ENCODE measurements around the gene CA10.

CA10 gene

GRCh38 chr17:51608251-51608933 lies 550.1 kb downstream of the CA10 start (continued):
- no peak for TF ChIP-seq ZNF8 (CRISPR knock-in tag; IDR thresholded peaks at IDR 0.05)
- no peak for TF ChIP-seq ZNF565 (CRISPR knock-in tag; conservative IDR thresholded peaks at IDR 0.05; ENCODE audit: low read depth)
- TF ChIP-seq SNAI2 (CRISPR knock-in tag; IDR thresholded peaks at IDR 0.05), result no peak
- TF ChIP-seq PPARA (CRISPR knock-in tag; IDR thresholded peaks at IDR 0.05; ENCODE audit: borderline replicate concordance), result no peak
- no peak for TF ChIP-seq ZNF70 (CRISPR knock-in tag; IDR thresholded peaks at IDR 0.05)
- TF ChIP-seq ESRRG (CRISPR knock-in tag; IDR thresholded peaks at IDR 0.05), result no peak
- TF ChIP-seq RARB (CRISPR knock-in tag; IDR thresholded peaks at IDR 0.05), result no peak

- no peak for ATAC-seq
- no peak for TF ChIP-seq ZNF565 (CRISPR knock-in tag; conservative IDR thresholded peaks at IDR 0.05; ENCODE audit: low read depth)
- TF ChIP-seq, protein P1, sequence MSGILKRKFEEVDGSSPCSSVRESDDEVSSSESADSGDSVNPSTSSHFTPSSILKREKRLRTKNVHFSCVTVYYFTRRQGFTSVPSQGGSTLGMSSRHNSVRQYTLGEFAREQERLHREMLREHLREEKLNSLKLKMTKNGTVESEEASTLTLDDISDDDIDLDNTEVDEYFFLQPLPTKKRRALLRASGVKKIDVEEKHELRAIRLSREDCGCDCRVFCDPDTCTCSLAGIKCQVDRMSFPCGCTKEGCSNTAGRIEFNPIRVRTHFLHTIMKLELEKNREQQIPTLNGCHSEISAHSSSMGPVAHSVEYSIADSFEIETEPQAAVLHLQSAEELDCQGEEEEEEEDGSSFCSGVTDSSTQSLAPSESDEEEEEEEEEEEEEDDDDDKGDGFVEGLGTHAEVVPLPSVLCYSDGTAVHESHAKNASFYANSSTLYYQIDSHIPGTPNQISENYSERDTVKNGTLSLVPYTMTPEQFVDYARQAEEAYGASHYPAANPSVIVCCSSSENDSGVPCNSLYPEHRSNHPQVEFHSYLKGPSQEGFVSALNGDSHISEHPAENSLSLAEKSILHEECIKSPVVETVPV (CRISPR knock-in tag; IDR thresholded peaks at IDR 0.05), result no peak
- TF ChIP-seq RARB (CRISPR knock-in tag; IDR thresholded peaks at IDR 0.05), result no peak
- TF ChIP-seq ZFP3 (CRISPR knock-in tag; IDR thresholded peaks at IDR 0.05), result no peak
- no peak for TF ChIP-seq ZFP30 (CRISPR knock-in tag; IDR thresholded peaks at IDR 0.05)
- no peak for TF ChIP-seq SNAI2 (CRISPR knock-in tag; IDR thresholded peaks at IDR 0.05)
- TF ChIP-seq CREB5 (CRISPR knock-in tag; IDR thresholded peaks at IDR 0.05; ENCODE audit: low read depth), result no peak
- TF ChIP-seq ZNF8 (CRISPR knock-in tag; IDR thresholded peaks at IDR 0.05), result no peak
These were observed 551.0 kb downstream of the CA10 start for GRCh38 chr17:51607512-51607911.

DNA sequence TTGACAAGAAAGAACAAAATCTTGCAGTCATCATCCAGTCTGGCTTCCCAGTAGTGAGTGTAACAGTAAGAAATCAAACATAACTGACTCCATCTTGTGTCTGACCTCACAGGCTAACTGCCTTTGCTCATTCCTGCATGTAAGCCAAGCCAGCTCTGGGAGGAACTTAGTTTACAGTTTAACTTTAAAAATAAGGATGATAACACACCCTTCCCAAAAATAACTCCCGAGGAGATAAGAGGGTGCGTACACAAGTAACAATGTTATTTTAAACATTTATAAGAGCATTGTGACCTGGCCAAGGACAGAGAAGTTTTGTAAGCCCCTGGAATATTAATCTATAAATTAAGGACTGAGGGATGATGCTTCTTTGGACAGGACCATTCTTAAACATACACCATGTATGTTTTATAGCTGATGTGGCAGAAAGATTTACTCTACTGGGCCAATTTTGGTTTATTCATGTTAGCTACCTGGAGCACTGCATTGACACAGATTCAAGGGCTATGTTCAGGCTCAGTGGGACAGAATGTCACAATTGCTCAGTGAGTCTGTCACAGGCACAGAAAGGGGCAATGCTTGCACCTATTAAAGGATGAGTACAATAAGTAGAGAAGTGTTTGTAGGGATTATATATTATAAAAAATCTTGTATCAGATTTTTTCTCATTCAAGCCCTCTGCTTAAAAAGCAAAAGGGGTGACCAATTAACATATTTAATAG lies 554.1 kb downstream of the CA10 start:
- ATAC-seq, result no peak
- TF ChIP-seq ZFP30 (CRISPR knock-in tag; IDR thresholded peaks at IDR 0.05) (no peak), OSR1 (CRISPR knock-in tag; IDR thresholded peaks at IDR 0.05) (no peak), CSDC2 (CRISPR knock-in tag; IDR thresholded peaks at IDR 0.05) (no peak), ZNF70 (CRISPR knock-in tag; IDR thresholded peaks at IDR 0.05) (no peak), ISL1 (CRISPR knock-in tag; IDR thresholded peaks at IDR 0.05) (no peak), ESRRG (CRISPR knock-in tag; IDR thresholded peaks at IDR 0.05) (no peak)

GRCh38 chr17:51601622-51602261 lies 556.8 kb downstream of the CA10 start:
- TF ChIP-seq GLIS3 (CRISPR knock-in tag; IDR thresholded peaks at IDR 0.05) (no peak), BACH2 (CRISPR knock-in tag; IDR thresholded peaks at IDR 0.05; ENCODE audit: borderline replicate concordance) (no peak), SNAI2 (CRISPR knock-in tag; IDR thresholded peaks at IDR 0.05) (no peak), RARB (CRISPR knock-in tag; IDR thresholded peaks at IDR 0.05) (no peak), ZC3H10 (CRISPR knock-in tag; IDR thresholded peaks at IDR 0.05) (no peak), CSDC2 (CRISPR knock-in tag; IDR thresholded peaks at IDR 0.05) (no peak), TSHZ2 (CRISPR knock-in tag; IDR thresholded peaks at IDR 0.05) (no peak), TCF4 (CRISPR knock-in tag; IDR thresholded peaks at IDR 0.05; ENCODE audit: borderline replicate concordance) (no peak), TOX (CRISPR knock-in tag; IDR thresholded peaks at IDR 0.05; ENCODE audit: borderline replicate concordance) (no peak), CREB5 (CRISPR knock-in tag; IDR thresholded peaks at IDR 0.05; ENCODE audit: low read depth) (no peak)
- TF ChIP-seq, protein P2, sequence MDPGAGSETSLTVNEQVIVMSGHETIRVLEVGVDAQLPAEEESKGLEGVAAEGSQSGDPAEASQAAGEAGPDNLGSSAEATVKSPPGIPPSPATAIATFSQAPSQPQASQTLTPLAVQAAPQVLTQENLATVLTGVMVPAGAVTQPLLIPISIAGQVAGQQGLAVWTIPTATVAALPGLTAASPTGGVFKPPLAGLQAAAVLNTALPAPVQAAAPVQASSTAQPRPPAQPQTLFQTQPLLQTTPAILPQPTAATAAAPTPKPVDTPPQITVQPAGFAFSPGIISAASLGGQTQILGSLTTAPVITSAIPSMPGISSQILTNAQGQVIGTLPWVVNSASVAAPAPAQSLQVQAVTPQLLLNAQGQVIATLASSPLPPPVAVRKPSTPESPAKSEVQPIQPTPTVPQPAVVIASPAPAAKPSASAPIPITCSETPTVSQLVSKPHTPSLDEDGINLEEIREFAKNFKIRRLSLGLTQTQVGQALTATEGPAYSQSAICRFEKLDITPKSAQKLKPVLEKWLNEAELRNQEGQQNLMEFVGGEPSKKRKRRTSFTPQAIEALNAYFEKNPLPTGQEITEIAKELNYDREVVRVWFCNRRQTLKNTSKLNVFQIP (CRISPR knock-in tag; IDR thresholded peaks at IDR 0.05; ENCODE audit: borderline replicate concordance, low read depth), result no peak
- TF ChIP-seq, protein P3, sequence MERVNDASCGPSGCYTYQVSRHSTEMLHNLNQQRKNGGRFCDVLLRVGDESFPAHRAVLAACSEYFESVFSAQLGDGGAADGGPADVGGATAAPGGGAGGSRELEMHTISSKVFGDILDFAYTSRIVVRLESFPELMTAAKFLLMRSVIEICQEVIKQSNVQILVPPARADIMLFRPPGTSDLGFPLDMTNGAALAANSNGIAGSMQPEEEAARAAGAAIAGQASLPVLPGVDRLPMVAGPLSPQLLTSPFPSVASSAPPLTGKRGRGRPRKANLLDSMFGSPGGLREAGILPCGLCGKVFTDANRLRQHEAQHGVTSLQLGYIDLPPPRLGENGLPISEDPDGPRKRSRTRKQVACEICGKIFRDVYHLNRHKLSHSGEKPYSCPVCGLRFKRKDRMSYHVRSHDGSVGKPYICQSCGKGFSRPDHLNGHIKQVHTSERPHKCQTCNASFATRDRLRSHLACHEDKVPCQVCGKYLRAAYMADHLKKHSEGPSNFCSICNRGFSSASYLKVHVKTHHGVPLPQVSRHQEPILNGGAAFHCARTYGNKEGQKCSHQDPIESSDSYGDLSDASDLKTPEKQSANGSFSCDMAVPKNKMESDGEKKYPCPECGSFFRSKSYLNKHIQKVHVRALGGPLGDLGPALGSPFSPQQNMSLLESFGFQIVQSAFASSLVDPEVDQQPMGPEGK (CRISPR knock-in tag; IDR thresholded peaks at IDR 0.05; ENCODE audit: borderline replicate concordance), result no peak
- no peak for ATAC-seq
